ENCODE data around the gene CTNS.
"Not testable (repeated sequence)": the region's sequence is repeated elsewhere in the genome, so short reads cannot be mapped to it uniquely, and the experiment has no call there.

CTNS gene

DNA sequence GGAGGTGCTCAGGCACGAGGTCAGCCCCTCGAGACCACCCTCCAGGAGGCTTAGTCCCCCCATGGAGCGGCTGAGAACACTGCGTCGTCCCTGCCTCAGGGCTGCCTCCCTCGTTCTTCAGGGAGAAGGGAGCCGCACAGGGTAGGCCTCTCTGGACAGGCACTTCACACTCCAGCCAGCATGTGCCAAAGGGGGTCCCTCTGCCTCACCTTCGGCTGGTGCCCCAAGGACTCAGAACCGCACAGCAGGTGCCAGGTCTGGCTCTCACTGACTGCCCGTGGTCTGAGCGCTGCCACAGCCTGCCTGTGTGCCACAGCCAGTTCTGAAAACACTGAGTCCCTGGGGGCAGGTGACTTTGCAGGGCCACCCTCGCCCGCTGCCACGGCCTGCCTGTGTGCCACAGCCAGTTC, 52.3 kb downstream of the CTNS start:
- DNase-seq = no peak

- DNase-seq = no peak
These were observed 52.9 kb downstream of the CTNS start for GRCh38 chr17:3689262-3690093.

DNA sequence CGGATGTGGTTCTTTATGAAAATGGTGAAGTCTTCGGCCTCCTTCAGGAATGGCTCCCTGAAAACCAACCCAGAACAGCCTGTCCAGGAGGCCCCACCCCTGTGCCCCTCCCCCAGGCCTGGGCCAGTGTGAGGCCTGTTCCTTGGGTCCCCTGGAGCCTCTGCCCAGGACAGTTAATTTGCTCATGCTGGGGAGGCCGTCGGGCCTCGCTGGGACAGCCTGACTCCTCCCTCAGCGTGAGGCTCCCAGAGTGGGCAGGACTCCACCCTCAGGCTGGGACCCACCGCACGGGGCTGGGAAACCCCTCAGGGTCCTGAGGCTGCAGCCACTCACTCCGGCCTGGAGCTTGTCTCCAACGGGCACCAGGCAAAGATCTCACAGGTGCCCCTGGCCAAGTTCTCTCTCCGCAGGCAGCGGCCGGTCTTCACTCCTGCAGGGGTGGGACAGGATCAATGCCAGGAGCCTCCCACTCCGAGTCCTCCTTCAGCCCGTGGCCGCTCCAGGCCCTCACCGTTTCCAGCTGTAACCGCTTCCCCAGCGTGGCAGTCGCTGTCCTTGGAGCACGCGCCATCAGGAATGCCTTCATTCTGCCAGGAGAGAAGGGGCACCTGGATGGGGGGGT, 53.6 kb downstream of the CTNS start:
- DNase-seq = no peak

DNA sequence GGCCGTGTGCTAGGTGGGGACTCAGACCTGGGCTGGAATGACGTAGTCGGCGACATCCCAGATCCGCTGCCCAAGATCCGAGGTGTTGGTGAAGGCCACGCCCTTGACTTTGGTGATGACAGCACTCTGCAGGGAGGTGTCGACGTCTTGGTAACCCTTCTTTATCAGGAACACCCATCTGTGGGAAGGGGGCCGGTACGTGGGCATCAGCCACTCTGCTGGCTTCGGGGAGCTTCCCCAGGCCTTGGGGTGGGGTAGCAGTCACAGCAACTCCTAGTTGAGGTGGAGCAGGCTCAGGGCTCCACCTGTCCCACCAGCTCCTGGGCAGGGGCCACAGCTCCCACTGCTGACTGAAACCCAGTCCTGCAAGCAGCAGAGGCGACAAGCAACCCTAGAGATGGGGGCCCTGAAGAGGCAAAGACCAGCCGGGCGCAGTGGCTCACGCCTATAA, 55.1 kb downstream of the CTNS start:
- no peak for DNase-seq

DNA sequence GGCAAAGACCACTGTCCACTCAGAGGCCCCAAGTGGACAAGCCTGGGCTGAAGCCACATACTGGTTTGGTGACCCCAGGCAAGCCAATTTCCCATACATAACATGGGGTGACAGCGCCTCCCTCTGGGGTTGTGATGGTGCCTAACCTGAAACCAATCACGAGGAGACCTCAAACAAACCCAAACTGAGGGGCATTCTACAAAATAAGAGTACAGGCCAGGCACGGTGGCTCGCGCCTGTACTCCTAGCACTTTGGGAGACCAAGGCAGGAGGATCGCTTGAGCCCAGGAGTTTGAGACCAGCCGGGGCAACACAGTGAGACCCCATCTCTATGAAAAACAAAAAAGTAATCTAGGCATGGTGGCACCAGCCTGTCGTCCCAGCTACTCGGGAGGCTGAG, 55.8 kb downstream of the CTNS start:
- DNase-seq = no peak

- DNase-seq = no peak
These were observed 56.6 kb downstream of the CTNS start for GRCh38 chr17:3693141-3693540.

DNA sequence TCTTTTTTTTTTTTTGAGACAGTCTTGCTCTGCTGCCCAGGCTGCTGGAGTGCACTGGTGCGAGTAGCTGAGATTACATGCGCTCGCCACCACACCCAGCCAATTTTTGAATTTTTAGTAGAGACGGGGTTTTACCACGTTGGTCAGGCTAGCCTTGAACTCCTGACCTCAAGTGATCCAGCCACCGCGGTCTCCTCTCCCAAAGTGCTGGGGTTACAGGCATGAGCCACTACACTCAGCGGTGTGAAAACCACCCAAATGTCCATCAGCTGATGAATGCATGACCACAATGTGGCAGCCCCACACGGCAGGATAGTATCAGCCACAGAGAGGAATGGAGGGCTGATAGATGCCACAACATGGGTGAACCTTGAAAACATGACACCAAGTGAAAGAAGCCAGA, 57.3 kb downstream of the CTNS start:
- no peak for DNase-seq

GRCh38 chr17:3695129-3695722, 58.7 kb downstream of the CTNS start:
- DNase-seq = no peak

DNA sequence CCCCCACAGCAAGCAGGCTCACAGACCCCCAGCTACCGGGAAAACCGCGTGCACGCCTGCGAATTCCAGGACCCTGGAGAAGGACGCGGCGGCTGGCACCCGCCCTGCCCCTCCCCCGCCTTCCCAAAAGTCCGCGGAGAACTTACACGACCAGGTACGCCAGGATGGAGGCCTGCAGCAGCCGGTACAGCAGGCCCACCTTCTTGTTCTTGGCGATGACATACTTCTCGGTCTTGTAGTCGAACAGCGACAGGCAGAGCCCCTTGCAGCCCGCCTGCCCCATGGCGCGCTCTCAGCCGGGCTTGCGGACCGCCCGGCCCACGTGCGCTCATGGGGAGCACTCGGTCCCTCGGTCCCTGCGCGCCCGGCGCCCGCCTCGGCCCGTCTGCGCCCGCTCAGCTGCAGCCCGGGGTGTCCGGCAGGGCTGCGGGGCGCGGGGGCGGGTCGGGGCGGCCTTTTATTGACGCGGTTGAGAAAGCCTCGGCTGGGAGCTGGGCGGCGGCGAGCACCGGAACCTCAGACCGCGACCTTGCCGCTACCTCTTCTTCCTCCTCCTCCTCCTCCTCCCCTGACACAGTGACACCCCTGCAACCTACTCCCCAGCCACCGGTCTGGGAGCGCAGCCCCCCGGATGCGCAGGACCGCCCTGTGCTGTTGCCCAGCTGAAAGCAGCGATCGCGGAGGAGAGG, 59.3 kb downstream of the CTNS start, which contains the start of gene P2RX5:
Gene P2RX5 (minus strand): TSS at position 433 of the 689 bp plus-strand sequence. CDS start 150 bp downstream, at position 283.
- DNase-seq = no peak

- no peak for DNase-seq
These were observed 60.5 kb downstream of the CTNS start for GRCh38 chr17:3697103-3697476.

DNA sequence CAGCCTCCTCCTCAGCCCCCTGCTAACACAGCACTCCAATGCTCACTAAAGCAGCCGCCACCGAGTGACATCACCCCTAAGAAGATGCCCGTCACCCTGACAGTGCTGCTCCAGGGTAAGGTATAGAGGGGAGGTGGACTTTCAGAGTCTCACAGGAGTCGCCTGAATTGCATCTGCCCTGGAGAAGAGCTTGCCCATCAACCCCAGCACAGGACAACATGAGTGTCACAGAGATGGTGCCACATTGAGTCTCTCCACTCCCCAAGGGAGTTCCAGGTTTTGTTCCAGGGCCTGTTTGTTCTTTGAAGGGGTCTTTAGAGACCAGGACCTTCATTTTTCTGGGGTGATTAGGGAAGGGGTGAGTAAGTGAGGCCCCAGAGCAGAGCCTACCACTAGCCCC, 61.6 kb downstream of the CTNS start:
- DNase-seq = no peak

GRCh38 chr17:3699951-3700350, 63.4 kb downstream of the CTNS start:
- no peak for DNase-seq

DNA sequence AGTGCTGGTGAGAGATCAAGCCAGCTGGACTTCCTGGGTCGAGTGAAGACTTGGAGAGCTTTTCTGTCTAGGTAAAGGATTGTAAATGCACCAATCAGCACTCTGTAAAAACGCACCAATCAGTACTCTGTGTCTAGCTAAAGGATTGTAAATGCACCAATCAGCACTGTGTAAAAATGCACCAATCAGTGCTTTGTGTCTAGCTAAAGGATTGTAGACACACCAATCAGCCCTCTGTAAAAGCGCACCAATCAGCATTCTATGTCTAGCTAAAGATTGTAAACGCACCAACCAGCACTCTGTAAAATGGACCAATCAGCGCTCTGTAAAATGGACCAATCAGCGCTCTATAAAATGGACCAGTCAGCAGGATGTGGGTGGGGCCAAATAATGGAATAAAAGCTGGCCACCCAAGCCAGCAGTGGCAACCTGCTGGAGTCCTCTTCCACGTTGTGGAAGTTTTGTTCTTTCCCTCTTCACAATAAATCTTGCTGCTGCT, 65.5 kb downstream of the CTNS start:
- not testable (repeated sequence) for DNase-seq

GRCh38 chr17:3704931-3705717, 68.6 kb downstream of the CTNS start:
- DNase-seq = no peak

DNA sequence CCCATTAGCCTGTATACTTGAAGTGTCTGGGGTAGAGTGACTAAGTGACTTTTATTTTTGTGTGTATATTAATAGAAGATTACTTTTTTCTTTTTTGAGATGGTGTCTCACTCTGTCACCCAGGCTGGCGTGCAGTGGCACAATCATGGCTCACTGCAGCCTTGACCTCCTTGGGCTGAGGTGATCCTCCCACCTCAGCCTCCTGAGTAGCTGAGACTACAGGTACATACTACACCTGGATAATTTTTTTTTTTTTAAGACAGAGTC, 69.1 kb downstream of the CTNS start:
- not testable (repeated sequence) for DNase-seq

DNA sequence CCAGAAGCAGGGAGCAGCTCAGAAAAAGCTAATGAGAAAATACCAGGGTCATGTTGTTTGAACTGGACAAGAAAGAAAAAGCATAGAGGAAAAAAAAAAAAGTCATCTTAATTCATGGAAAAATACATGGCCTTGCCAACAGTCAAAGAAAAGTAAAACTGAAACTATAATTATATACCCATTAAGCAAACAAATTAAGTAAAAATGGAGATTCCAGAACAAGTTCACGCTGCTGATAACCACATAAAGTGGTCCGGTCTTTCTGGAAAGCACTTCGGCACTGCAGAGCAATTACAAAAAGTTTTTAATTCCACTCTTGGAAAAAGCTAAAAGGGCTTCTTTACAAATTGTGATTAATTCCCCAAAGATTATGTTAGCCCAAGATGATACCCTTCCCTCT, 71.8 kb downstream of the CTNS start:
- no peak for DNase-seq

GRCh38 chr17:3710951-3711383, 74.4 kb downstream of the CTNS start:
- DNase-seq = no peak
